NT2/D1 (cell line): ENCODE results near the gene RAB3A.

Experiments used
- YY1 ChIP-seq: IDR thresholded peaks from 2 replicates; pipeline ENCODE4 v1.6.1; 2011; ENCODE audit not compliant: insufficient read length, insufficient read depth
- ZNF274 ChIP-seq: IDR thresholded peaks from 2 replicates; pipeline ENCODE4 v1.6.1; 2011; ENCODE audit warnings: mild to moderate bottlenecking, low read depth, low read length

DNA sequence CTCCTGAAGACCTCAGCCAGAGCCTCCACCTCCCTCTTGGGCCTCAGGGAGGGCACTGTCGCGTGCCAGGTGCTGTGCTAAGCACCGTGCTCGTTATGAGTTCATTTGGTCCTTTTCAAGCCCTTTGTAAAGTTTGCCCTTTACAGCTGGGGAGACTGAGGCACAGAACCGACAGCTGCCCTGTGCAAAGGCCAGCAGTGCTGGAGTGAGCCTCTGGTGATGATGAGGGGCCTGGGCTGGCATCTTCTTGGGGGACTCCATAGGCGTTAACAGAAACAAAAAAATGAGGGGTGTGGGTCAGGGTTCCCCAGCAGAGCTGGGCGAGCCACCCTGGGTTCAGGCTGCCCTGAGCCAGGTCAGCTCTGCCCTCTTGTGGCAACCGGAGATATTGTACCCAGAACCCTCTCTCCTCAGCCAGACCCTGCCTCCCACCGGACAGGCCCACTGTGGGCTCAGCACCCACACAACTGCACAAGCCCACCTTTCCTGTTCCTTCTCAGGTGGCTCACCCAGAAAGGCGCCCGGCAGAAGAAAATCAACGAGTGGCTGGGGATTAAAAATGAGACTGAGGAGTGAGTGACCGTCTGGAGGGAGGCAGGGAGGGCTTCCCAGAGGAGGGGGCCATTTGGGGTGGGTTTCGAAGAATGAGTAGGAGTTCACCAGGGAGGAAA lies 35.7 kb downstream of the RAB3A start:
- TF ChIP-seq YY1 = no peak
- no peak for TF ChIP-seq ZNF274
